Parathyroid adenoma (tissue), 2 donors: ENCODE results near the gene MB.

Experiments
- H2AFZ ChIP-seq: fragments of 300-600 bp; sonication (generic); one replicate; pipeline ENCODE4 v1.7.0; 2017; ENCODE audit warnings: antibody characterized with exemption, mild to moderate bottlenecking
- H3K27ac ChIP-seq: fragments of 300-600 bp; sonication (generic); one replicate; pipeline ENCODE4 v1.7.0; 2017
- H3K27me3 ChIP-seq: fragments of 300-600 bp; sonication (generic); one replicate; pipeline ENCODE4 v1.7.0; 2017; ENCODE audit warnings: low read length; ENCODE audit not compliant: control insufficient read depth, insufficient read depth
- H3K36me3 ChIP-seq: fragments of 300-600 bp; sonication (generic); one replicate; pipeline ENCODE4 v1.7.0; 2017; ENCODE audit warnings: low read length; ENCODE audit not compliant: control insufficient read depth, insufficient read depth
- H3K4me1 ChIP-seq: fragments of 300-600 bp; sonication (generic); one replicate; pipeline ENCODE4 v1.7.0; 2017; ENCODE audit warnings: control low read depth
- H3K4me2 ChIP-seq: fragments of 300-600 bp; sonication (generic); one replicate; pipeline ENCODE4 v1.7.0; 2017; ENCODE audit warnings: low read length
- H3K4me3 ChIP-seq: fragments of 300-600 bp; sonication (generic); one replicate; pipeline ENCODE4 v1.7.0; 2017; ENCODE audit warnings: low read depth, low read length
- H3K79me2 ChIP-seq: fragments of 300-600 bp; sonication (generic); one replicate; pipeline ENCODE4 v1.7.0; 2017; ENCODE audit warnings: control low read depth
- H3K9ac ChIP-seq: fragments of 300-600 bp; sonication (generic); one replicate; pipeline ENCODE4 v1.7.0; 2017; ENCODE audit warnings: mild to moderate bottlenecking
- H3K9me3 ChIP-seq: fragments of 300-600 bp; sonication (generic); one replicate; pipeline ENCODE4 v1.7.0; 2017; ENCODE audit warnings: low read length; ENCODE audit not compliant: control insufficient read depth
- TF ChIP-seq, protein P1 (sequence below): fragments of 300-600 bp; sonication (generic); IDR thresholded peaks from one replicate; pipeline ENCODE4 v1.7.0; 2017; ENCODE audit warnings: antibody characterized with exemption, mild to moderate bottlenecking
- donor health status: primary hyperparathyroidism.

MB gene

DNA sequence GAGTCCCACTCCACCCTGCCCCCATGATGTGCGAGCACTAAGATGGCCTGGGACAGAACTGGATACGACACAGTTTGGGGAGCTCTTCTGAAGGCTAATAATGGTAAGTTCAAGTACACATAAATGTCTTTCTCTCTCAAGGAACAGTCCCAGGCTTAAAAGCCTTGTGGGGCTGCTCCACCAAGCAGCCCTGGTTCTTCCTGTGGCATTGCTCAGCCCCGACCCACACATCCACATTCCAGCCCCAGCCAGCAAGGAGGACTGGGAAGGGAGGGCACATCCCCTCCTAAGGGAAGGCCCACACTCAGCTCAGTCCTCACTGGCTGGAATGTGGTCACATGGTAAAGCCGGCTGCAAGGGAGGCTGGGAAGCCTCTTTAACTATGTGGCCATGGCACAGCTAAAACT lies 13.3 kb upstream of the MB start:
- H3K4me1 ChIP-seq: no peaks in the 10 kb centered on the region
- H2AFZ ChIP-seq: no peak overlapping the region
- no peak overlapping the region for H3K4me3 ChIP-seq
- no peak overlapping the region for H3K4me2 ChIP-seq
- H3K9me3 ChIP-seq: no peaks in the 10 kb centered on the region
- H3K36me3 ChIP-seq: no peaks in the 10 kb centered on the region
- no peak overlapping the region for H3K9ac ChIP-seq
- no peaks in the 10 kb centered on the region for H3K27me3 ChIP-seq
- TF ChIP-seq, protein P1, sequence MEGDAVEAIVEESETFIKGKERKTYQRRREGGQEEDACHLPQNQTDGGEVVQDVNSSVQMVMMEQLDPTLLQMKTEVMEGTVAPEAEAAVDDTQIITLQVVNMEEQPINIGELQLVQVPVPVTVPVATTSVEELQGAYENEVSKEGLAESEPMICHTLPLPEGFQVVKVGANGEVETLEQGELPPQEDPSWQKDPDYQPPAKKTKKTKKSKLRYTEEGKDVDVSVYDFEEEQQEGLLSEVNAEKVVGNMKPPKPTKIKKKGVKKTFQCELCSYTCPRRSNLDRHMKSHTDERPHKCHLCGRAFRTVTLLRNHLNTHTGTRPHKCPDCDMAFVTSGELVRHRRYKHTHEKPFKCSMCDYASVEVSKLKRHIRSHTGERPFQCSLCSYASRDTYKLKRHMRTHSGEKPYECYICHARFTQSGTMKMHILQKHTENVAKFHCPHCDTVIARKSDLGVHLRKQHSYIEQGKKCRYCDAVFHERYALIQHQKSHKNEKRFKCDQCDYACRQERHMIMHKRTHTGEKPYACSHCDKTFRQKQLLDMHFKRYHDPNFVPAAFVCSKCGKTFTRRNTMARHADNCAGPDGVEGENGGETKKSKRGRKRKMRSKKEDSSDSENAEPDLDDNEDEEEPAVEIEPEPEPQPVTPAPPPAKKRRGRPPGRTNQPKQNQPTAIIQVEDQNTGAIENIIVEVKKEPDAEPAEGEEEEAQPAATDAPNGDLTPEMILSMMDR: no peak
- no peaks in the 10 kb centered on the region for H3K79me2 ChIP-seq
- H3K27ac ChIP-seq: no peak overlapping the region

DNA sequence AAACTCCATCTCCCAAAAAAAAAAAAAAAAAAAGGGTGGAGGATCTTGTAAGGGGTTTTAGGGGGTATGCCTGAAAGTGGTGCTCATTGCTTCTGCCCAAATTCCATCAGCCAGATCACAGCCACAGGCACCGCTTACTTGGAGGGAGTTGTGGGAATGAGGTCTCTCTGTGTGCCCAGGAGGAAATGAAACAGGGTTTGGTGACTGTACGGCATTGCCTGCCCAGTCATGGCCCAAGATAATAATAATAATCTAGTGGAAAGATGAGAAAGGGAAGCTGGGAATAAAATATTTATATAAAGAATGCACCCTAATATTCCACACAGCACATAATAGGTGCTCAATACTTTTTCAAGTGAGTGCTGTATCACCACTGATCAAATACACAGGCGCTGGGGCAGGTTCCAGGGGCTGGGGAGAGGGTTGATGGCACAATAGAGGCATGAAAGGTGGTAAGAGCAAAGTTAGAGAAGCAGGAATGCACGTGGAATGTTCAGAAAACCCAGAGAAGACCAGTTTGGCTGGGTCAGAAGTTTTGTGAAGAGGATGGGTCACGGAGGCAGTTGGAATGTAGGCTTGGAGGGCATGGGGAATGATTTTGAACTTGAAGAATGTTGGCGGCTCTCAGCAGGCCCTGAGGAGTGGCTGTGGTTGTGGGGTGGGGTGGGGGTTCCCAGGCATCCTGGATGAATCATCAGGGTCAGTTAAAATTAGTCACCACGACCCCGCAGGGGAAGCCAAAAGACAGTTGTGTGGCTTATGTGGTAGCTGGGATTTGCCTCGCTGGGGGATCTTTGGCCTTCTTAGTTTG lies 12.5 kb upstream of the MB start:
- Histone ChIP-seq H3K9ac (no peak overlapping the region), H3K4me1 (no peaks in the 10 kb centered on the region), H3K36me3 (no peaks in the 10 kb centered on the region), H3K9me3 (no peaks in the 10 kb centered on the region), H2AFZ (no peak overlapping the region), H3K27ac (no peak overlapping the region), H3K27me3 (no peaks in the 10 kb centered on the region), H3K79me2 (no peaks in the 10 kb centered on the region), H3K4me3 (no peak overlapping the region), H3K4me2 (no peak overlapping the region)
- TF ChIP-seq, protein P1: no peak

DNA sequence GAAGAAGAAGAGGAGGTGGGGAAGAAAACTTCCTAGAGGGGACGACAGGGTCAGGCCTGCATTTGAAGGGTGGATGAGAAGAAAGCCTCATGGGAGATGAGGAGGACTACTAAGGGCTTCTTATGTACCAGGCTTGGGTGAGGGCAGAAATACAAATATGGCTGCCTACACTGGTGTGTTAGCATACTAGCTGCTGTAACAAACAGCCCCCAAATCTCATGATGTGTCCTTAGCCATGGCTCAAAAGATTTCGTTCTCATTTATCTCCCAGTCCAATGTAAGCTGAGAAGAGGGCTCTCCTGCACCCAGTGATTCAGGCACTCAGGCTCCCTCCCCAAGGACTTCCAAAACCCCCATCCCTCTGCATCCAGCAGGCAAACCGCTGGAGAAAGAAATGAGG lies 11.6 kb upstream of the MB start:
- Histone ChIP-seq H3K9me3 (no peaks in the 10 kb centered on the region), H3K27me3 (no peaks in the 10 kb centered on the region), H3K79me2 (no peaks in the 10 kb centered on the region), H3K9ac (no peak overlapping the region), H3K4me1 (no peaks in the 10 kb centered on the region), H3K4me3 (no peak overlapping the region), H3K27ac (no peak overlapping the region), H2AFZ (no peak overlapping the region), H3K36me3 (no peaks in the 10 kb centered on the region), H3K4me2 (no peak overlapping the region)
- TF ChIP-seq, protein P1: no peak

DNA sequence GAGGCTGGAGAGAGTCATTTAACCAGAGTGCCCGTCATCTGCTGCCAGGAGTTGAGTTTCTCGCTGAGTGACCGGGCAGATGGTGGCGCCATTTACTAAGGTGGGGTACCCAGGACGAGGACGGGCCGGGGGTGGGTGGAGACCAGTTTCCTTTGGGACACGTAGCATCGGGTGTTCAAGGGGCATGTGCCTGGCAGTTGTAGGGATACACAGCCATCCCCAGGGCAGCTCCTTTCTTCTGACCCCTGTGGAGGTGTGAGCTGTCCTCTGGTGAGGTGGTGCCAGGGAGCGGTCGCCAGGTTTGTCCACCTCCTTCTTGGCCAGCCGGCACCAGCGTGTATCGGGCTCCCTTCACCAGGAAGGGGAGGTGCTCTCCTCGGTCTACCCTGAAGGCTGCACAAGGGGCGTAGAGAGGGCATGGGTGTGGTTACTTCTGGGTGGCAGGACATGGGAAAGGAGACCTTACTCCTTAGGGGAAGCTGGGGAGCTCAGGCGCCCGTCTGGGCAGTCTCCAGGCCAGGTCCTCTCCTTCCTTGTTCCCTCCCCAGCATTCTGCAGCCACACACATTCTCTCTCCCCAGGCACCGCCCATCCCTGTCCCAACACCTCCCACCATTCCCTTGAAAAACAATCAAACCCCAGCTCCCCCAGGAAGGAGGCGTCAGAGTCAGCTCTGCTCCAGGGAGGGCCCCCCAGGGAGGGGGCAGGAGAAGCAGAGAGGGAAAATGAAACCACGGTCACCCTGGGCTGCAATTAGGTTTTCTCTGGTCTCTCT lies 10.3 kb upstream of the MB start:
- no peaks in the 10 kb centered on the region for H3K36me3 ChIP-seq
- peak overlapping the region; percentile 66 for H2AFZ ChIP-seq
- TF ChIP-seq, protein P1: no peak
- no peak overlapping the region for H3K9ac ChIP-seq
- no peaks in the 10 kb centered on the region for H3K79me2 ChIP-seq
- peak overlapping the region; percentile 51 for H3K27ac ChIP-seq
- no peaks in the 10 kb centered on the region for H3K27me3 ChIP-seq
- H3K4me2 ChIP-seq: peak overlapping the region; percentile 90
- H3K4me1 ChIP-seq: peaks cover 6% of the 10 kb centered on the region
- H3K9me3 ChIP-seq: no peaks in the 10 kb centered on the region
- H3K4me3 ChIP-seq: peak overlapping the region; percentile 66
